OCI-LY1 (cell line): ENCODE data around the gene SFMBT2.

Experiments
- H2AFZ ChIP-seq: fragments of 200-600 bp; sonication (generic), shearing (Covaris generic); 2 replicates; pipeline ENCODE4 v1.6.0; 2014; ENCODE audit warnings: antibody characterized with exemption, mild to moderate bottlenecking, low read length
- H3F3A ChIP-seq: fragments of 200-600 bp; sonication (generic), shearing (Covaris generic); 2 replicates; pipeline ENCODE4 v1.6.0; 2014; ENCODE audit warnings: mild to moderate bottlenecking, antibody characterized with exemption, low read length, moderate library complexity; ENCODE audit not compliant: insufficient read depth
- H3K27ac ChIP-seq: fragments of 200-600 bp; sonication (generic); 2 replicates; pipeline ENCODE4 v1.5.1; 2014; ENCODE audit warnings: low read length, mixed run types, mild to moderate bottlenecking, low read depth; ENCODE audit not compliant: poor library complexity, severe bottlenecking
- H3K27me3 ChIP-seq: fragments of 200-600 bp; sonication (generic); 2 replicates; pipeline ENCODE4 v1.6.0; 2014; ENCODE audit warnings: antibody characterized with exemption, mild to moderate bottlenecking, low read length, moderate library complexity; ENCODE audit not compliant: insufficient read depth
- H3K36me3 ChIP-seq: fragments of 200-600 bp; sonication (generic); 2 replicates; pipeline ENCODE4 v1.6.1; 2014; ENCODE audit warnings: mild to moderate bottlenecking, antibody characterized with exemption, low read length, moderate library complexity, mixed read lengths; ENCODE audit not compliant: insufficient read depth
- H3K4me1 ChIP-seq: fragments of 200-600 bp; sonication (generic); 2 replicates; pipeline ENCODE4 v1.5.1; 2014; ENCODE audit warnings: mild to moderate bottlenecking, low read length, moderate library complexity; ENCODE audit not compliant: insufficient read depth, severe bottlenecking
- H3K4me2 ChIP-seq: fragments of 200-600 bp; sonication (generic), shearing (Covaris generic); 2 replicates; pipeline ENCODE4 v1.6.1; 2014; ENCODE audit warnings: low read length
- H3K4me3 ChIP-seq: fragments of 200-600 bp; sonication (generic); 2 replicates; pipeline ENCODE4 v1.5.1; 2014; ENCODE audit warnings: low read length, low read depth, mild to moderate bottlenecking, mixed read lengths; ENCODE audit not compliant: poor library complexity, severe bottlenecking
- H3K79me2 ChIP-seq: fragments of 200-600 bp; shearing (Covaris generic); 2 replicates; pipeline ENCODE4 v1.6.1; 2016; ENCODE audit warnings: mixed run types, low read length, mixed read lengths; ENCODE audit not compliant: insufficient read depth
- H3K9ac ChIP-seq: fragments of 200-600 bp; sonication (generic), shearing (Covaris generic); 2 replicates; pipeline ENCODE4 v1.6.1; 2014; ENCODE audit warnings: mild to moderate bottlenecking, low read length, mixed read lengths
- H3K9me2 ChIP-seq: fragments of 200-600 bp; sonication (generic), shearing (Covaris generic); 2 replicates; pipeline ENCODE4 v1.6.1; 2014; ENCODE audit warnings: low read depth, mild to moderate bottlenecking, low read length, mixed read lengths
- H3K9me3 ChIP-seq: fragments of 200-600 bp; shearing (Covaris generic); 2 replicates; pipeline ENCODE4 v1.6.1; 2014; ENCODE audit warnings: low read length, mixed read lengths
- H4K20me1 ChIP-seq: fragments of 200-600 bp; sonication (generic), shearing (Covaris generic); 2 replicates; pipeline ENCODE4 v1.6.0; 2016; ENCODE audit warnings: mild to moderate bottlenecking, low read length; ENCODE audit not compliant: insufficient read depth
- EZH2 ChIP-seq: fragments of 200-600 bp; sonication (generic), shearing (Covaris generic); IDR thresholded peaks from 2 replicates; pipeline ENCODE4 v1.8.0; 2017; ENCODE audit warnings: borderline replicate concordance, mixed run types, mild to moderate bottlenecking, antibody characterized with exemption, low read length, moderate library complexity, mixed read lengths
- TF ChIP-seq, protein P1 (sequence below): fragments of 200-600 bp; sonication (generic), shearing (Covaris generic); IDR thresholded peaks from 2 replicates; pipeline ENCODE4 v1.5.1; 2017; ENCODE audit warnings: mild to moderate bottlenecking, antibody characterized with exemption, low read length, moderate library complexity, mixed read lengths

Gene SFMBT2

DNA sequence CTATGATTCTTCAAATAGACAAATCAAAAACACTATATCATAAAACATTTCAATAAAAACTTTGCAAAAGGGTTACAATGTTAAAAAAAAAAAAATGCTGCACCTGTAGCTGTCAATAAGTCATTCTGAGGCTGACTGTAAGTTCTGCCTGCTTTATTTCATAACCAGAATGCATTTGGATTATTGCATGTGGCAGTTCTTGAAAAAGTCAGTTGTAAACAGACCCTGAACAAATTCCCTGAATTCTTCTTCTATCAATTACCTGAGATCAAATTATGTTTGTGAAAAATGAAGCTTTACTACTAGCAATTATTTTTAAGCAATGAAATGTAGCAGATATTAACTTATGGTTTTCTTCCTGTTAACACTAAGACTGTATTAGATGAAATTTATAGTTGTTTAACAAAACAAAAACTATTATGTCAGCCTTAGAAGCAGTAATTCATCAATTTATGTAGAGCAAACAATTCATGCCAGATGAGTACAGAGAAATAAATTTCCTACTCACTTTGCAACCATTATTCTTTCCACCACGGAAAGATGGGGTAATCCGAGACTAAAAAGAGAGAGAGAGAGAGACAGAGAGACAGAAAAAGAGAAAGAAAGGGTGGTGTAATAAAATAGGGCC, 107.8 kb downstream of the SFMBT2 start:
- H3F3A ChIP-seq = no peaks in the 10 kb centered on the region
- no peak overlapping the region for H3K9ac ChIP-seq
- TF ChIP-seq EZH2 = no peak
- TF ChIP-seq, protein P1, sequence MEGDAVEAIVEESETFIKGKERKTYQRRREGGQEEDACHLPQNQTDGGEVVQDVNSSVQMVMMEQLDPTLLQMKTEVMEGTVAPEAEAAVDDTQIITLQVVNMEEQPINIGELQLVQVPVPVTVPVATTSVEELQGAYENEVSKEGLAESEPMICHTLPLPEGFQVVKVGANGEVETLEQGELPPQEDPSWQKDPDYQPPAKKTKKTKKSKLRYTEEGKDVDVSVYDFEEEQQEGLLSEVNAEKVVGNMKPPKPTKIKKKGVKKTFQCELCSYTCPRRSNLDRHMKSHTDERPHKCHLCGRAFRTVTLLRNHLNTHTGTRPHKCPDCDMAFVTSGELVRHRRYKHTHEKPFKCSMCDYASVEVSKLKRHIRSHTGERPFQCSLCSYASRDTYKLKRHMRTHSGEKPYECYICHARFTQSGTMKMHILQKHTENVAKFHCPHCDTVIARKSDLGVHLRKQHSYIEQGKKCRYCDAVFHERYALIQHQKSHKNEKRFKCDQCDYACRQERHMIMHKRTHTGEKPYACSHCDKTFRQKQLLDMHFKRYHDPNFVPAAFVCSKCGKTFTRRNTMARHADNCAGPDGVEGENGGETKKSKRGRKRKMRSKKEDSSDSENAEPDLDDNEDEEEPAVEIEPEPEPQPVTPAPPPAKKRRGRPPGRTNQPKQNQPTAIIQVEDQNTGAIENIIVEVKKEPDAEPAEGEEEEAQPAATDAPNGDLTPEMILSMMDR = no peak
- peaks cover 6% of the 10 kb centered on the region; the same call in 1 of the 2 replicates for H3K36me3 ChIP-seq
- no peak overlapping the region for H3K4me2 ChIP-seq
- H3K27ac ChIP-seq = no peak overlapping the region
- no peaks in the 10 kb centered on the region for H3K9me2 ChIP-seq
- H3K4me1 ChIP-seq = peaks cover 28% of the 10 kb centered on the region
- H3K27me3 ChIP-seq = no peaks in the 10 kb centered on the region
- no peaks in the 10 kb centered on the region for H4K20me1 ChIP-seq
- H2AFZ ChIP-seq = no peak overlapping the region
- 0 out of 2 replicates have a peak, but pooled peaks cover 6% of the 10 kb centered on the region for H3K79me2 ChIP-seq
- H3K4me3 ChIP-seq = no peak overlapping the region
- no peaks in the 10 kb centered on the region for H3K9me3 ChIP-seq

DNA sequence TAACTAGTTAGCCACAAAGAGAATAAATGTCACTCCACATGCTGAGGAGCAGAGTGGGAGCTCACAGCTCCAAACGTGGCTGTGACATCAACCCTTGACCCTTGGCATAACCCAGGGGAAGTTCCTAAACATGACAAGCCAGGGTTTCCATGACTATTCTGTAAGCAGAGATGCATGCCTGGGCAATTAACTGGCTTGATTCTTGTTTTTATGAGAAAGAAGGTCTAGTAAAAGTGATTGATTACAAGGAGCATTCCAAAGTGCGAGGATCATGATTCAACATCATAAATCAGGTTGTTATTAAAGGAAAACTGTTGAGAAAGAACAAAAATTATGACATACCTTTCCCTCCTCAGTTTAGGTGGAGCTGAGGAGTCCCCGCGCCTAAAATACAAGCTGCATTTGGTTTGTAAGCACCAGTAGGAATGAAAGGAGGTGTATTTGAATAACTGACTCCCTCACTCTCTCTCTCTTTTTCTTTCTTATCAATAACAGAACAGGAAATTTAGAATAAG, 108.4 kb downstream of the SFMBT2 start:
- Histone ChIP-seq H3K36me3 (0 out of 2 replicates have a peak, but pooled peaks cover 6% of the 10 kb centered on the region), H3K9me2 (no peaks in the 10 kb centered on the region), H3K4me1 (peaks cover 30% of the 10 kb centered on the region), H3K4me3 (no peak overlapping the region), H4K20me1 (no peaks in the 10 kb centered on the region), H3K79me2 (0 out of 2 replicates have a peak, but pooled peaks cover 6% of the 10 kb centered on the region), H3K27me3 (no peaks in the 10 kb centered on the region), H3K9me3 (no peaks in the 10 kb centered on the region), H3K9ac (no peak overlapping the region), H2AFZ (no peak overlapping the region), H3K4me2 (no peak overlapping the region), H3K27ac (no peak overlapping the region), H3F3A (no peaks in the 10 kb centered on the region)
- TF ChIP-seq EZH2 = no peak

DNA sequence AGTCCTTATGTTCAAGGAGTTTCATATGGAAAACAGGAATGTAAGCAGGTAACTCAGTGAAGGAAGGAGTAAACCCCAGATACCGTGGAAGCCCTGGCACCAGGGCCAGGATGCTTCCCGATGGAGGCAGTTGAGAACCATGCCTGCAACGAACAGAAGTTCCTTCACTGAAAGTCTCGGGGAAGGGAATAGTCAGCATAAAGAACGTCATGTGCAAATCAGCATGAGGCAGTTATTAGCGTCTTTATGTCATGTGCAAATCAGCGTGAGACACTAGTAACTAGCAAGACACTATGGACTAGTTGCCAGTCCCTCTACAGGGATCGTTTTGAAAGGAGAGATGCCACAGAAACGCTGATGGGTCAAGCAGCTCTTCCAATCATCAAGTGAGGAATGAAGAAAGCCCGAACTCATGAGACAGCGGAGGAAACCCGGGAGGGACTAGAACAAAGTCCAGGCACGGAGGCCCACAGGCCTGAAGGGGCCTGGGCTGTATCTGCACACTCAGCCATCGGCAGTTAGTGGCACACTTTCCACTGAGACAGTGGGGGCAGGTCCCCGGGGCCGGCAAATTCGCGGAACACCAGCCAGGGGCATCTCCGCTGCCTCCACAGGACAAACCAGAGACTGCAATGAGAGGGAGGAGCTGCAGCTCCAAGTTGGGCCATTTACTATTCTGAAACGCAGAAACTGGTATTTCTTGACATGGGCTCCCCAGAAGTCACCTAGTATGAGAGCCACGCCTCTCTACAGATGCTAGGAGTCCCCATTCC, 109.6 kb downstream of the SFMBT2 start:
- no peaks in the 10 kb centered on the region for H3F3A ChIP-seq
- TF ChIP-seq EZH2 = no peak
- TF ChIP-seq, protein P1 = peak; percentile 38
- no peak overlapping the region for H3K4me2 ChIP-seq
- H4K20me1 ChIP-seq = no peaks in the 10 kb centered on the region
- no peaks in the 10 kb centered on the region for H3K9me2 ChIP-seq
- no peaks in the 10 kb centered on the region for H3K9me3 ChIP-seq
- H3K36me3 ChIP-seq = 0 out of 2 replicates have a peak, but pooled peaks cover 6% of the 10 kb centered on the region
- no peak overlapping the region for H3K27ac ChIP-seq
- H3K79me2 ChIP-seq = 0 out of 2 replicates have a peak, but pooled peaks cover 6% of the 10 kb centered on the region
- H3K9ac ChIP-seq = no peak overlapping the region
- no peaks in the 10 kb centered on the region for H3K27me3 ChIP-seq
- H3K4me1 ChIP-seq = peaks cover 30% of the 10 kb centered on the region
- H2AFZ ChIP-seq = no peak overlapping the region
- no peak overlapping the region for H3K4me3 ChIP-seq
